Right ventricle myocardium superior (tissue), 1 donor: ENCODE data around the gene GPC6. TPM values are rescaled to one million over a fixed set of nuclear protein-coding genes. Genes with fewer than 3 reads are reported as not detected.

Source experiments
- ATAC-seq: fragments of 200-7000 bp; cut with Tn5 transposase; one replicate; pipeline ENCODE4 v1.9.1; 2020; ENCODE audit warnings: mild to moderate bottlenecking; ENCODE audit not compliant: poor library complexity
- DNase-seq: peaks from one replicate; pipeline ENCODE4 v3.0.0-alpha.2; 2020
- intact Hi-C: fragments of 100-400 bp; cut with DNase I; formaldehyde crosslinking; loops from one replicate; pipeline ENCODE4 v1.11.2; 2022
- total RNA-seq: library from RNA; stranded (reverse); fragmentation: NEBNext Ultra II Directional; extraction: Animal tissue kit (Norgen Biotek cat#: 25700); gene quantifications from one replicate; pipeline ENCODE4 v1.2.1, GENCODE V29; 2021
- donor health status: DM: no; HTN: yes; CAD: no; lungs with severe emphysema.

The GPC6 gene
- total RNA-seq, 1 donor from 2014 or later, result 3.3 TPM

- intact Hi-C loops, result no loop called here
- no peak for DNase-seq
- no peak for ATAC-seq
Measured at GRCh38 chr13:93945621-93946020, 719.0 kb downstream of the GPC6 start.

GRCh38 chr13:93946994-93947393, 720.4 kb downstream of the GPC6 start:
- intact Hi-C loops, result no loop called here
- ATAC-seq, result no peak
- DNase-seq, result no peak

- no peak for ATAC-seq
- intact Hi-C loops, result no loop called here
- DNase-seq, result no peak
Measured at GRCh38 chr13:93947651-93948050, 721.0 kb downstream of the GPC6 start.

- DNase-seq (no peak), ATAC-seq (no peak)
- intact Hi-C loops, result no loop called here
Measured at GRCh38 chr13:93948162-93948922, 721.7 kb downstream of the GPC6 start.

GRCh38 chr13:93951108-93951507, 724.5 kb downstream of the GPC6 start:
- DNase-seq (no peak), ATAC-seq (no peak)
- intact Hi-C loops, result no loop called here

- intact Hi-C loops, result no loop called here
- ATAC-seq (no peak), DNase-seq (no peak)
Measured at GRCh38 chr13:93951951-93952350, 725.3 kb downstream of the GPC6 start.

GRCh38 chr13:93953841-93954240, 727.2 kb downstream of the GPC6 start:
- DNase-seq (no peak), ATAC-seq (no peak)
- intact Hi-C loops, result no loop called here

- intact Hi-C loops, result no loop called here
- DNase-seq (no peak), ATAC-seq (no peak)
Measured at GRCh38 chr13:93955904-93956303, 729.3 kb downstream of the GPC6 start.

- intact Hi-C loops, result no loop called here
- ATAC-seq (no peak), DNase-seq (no peak)
Measured at GRCh38 chr13:93956426-93956825, 729.8 kb downstream of the GPC6 start.

- DNase-seq (no peak), ATAC-seq (no peak)
- intact Hi-C loops, result no loop called here
Measured at GRCh38 chr13:93957371-93957770, 730.8 kb downstream of the GPC6 start.

GRCh38 chr13:93959796-93960533, 733.4 kb downstream of the GPC6 start:
- DNase-seq, result no peak
- intact Hi-C loops, result no loop called here
- no peak for ATAC-seq

GRCh38 chr13:93963266-93964145, 736.9 kb downstream of the GPC6 start:
- no peak for ATAC-seq
- DNase-seq, result no peak
- intact Hi-C loops, result no loop called here

GRCh38 chr13:93964146-93964512, 737.5 kb downstream of the GPC6 start:
- no peak for DNase-seq
- no peak for ATAC-seq
- intact Hi-C loops, result no loop called here

GRCh38 chr13:93965587-93965986, 739.0 kb downstream of the GPC6 start:
- DNase-seq, result no peak

GRCh38 chr13:93966267-93966936, 739.8 kb downstream of the GPC6 start:
- DNase-seq (no peak), ATAC-seq (no peak)
- intact Hi-C loops, result no loop called here

More at GRCh38 chr13:93965587-93965986, 739.0 kb downstream of the GPC6 start:
- no peak for ATAC-seq
- intact Hi-C loops, result no loop called here

- intact Hi-C loops, result no loop called here
- DNase-seq, result no peak
- ATAC-seq, result no peak
Measured at GRCh38 chr13:93967286-93967685, 740.7 kb downstream of the GPC6 start.

GRCh38 chr13:93975242-93975641, 748.6 kb downstream of the GPC6 start:
- no peak for ATAC-seq
- intact Hi-C loops, result no loop called here
- no peak for DNase-seq

GRCh38 chr13:93976528-93976927, 749.9 kb downstream of the GPC6 start:
- DNase-seq (no peak), ATAC-seq (no peak)
- intact Hi-C loops, result no loop called here

- ATAC-seq, result no peak
- no peak for DNase-seq
- intact Hi-C loops, result no loop called here
Measured at GRCh38 chr13:93977986-93978385, 751.4 kb downstream of the GPC6 start.
